OCI-LY7 (cell line): ENCODE measurements around the gene PCLAF. TPM values are rescaled to one million over a fixed set of nuclear protein-coding genes. Genes with fewer than 3 reads are reported as not detected.
"Not testable (repeated sequence)": the region's sequence is repeated elsewhere in the genome, so short reads cannot be mapped to it uniquely, and the experiment has no call there.

Source experiments
- BruUV-seq: library from RNA; stranded (reverse); fragments of 400-500 nt; replicated peaks from 2 replicates; lab custom pipeline; 2021; lab: Mats Ljungman, UMichigan
- CTCF ChIA-PET: fragments of 300-600 bp; sonication (Branson Sonifier 250); formaldehyde crosslinking; loops from one replicate; lab custom pipeline; 2022; ENCODE audit warnings: antibody characterized with exemption; ENCODE audit not compliant: unreplicated experiment; lab: Charles Lee
- POLR2A ChIA-PET: fragments of 300-600 bp; sonication (Branson Sonifier 250); formaldehyde crosslinking; loops from one replicate; lab custom pipeline; 2022; ENCODE audit warnings: antibody characterized with exemption; lab: Charles Lee
- DNase-seq: peaks from one replicate; pipeline ENCODE4 v3.0.0-alpha.2; 2015; ENCODE audit warnings: low spot score
- H2AFZ ChIP-seq: fragments of 200-600 bp; sonication (generic), shearing (Covaris generic); 2 replicates; pipeline ENCODE4 v1.6.1; 2014; ENCODE audit warnings: mild to moderate bottlenecking, antibody characterized with exemption, low read length, moderate library complexity
- H3K27ac ChIP-seq: fragments of 200-600 bp; sonication (generic); 2 replicates; pipeline ENCODE4 v1.5.1; 2014; ENCODE audit warnings: mixed run types, low read depth, mild to moderate bottlenecking, moderate library complexity, low read length, inconsistent platforms; ENCODE audit not compliant: poor library complexity, severe bottlenecking
- H3K36me3 ChIP-seq: fragments of 200-600 bp; sonication (generic); 2 replicates; pipeline ENCODE4 v1.6.1; 2014; ENCODE audit warnings: mild to moderate bottlenecking, antibody characterized with exemption, low read length, moderate library complexity, mixed read lengths; ENCODE audit not compliant: insufficient read depth
- H3K4me1 ChIP-seq: fragments of 200-600 bp; sonication (generic); 2 replicates; pipeline ENCODE4 v1.5.1; 2014; ENCODE audit warnings: mild to moderate bottlenecking, low read length; ENCODE audit not compliant: insufficient read depth, poor library complexity, severe bottlenecking
- H3K4me2 ChIP-seq: fragments of 200-600 bp; sonication (generic); 2 replicates; pipeline ENCODE4 v1.6.1; 2014; ENCODE audit warnings: mild to moderate bottlenecking, low read length
- H3K4me3 ChIP-seq: fragments of 200-600 bp; sonication (generic); 2 replicates; pipeline ENCODE4 v1.5.1; 2014; ENCODE audit warnings: mild to moderate bottlenecking, low read depth, low read length; ENCODE audit not compliant: poor library complexity, severe bottlenecking
- H3K79me2 ChIP-seq: fragments of 200-600 bp; sonication (generic); 2 replicates; pipeline ENCODE4 v1.6.1; 2016; ENCODE audit warnings: low read depth, mild to moderate bottlenecking, low read length, moderate library complexity, mixed read lengths; ENCODE audit not compliant: insufficient read depth
- H3K9me2 ChIP-seq: fragments of 200-600 bp; sonication (generic); 2 replicates; pipeline ENCODE4 v1.6.1; 2016; ENCODE audit warnings: mild to moderate bottlenecking, low read length, mixed read lengths; ENCODE audit not compliant: insufficient read depth
- H3K9me3 ChIP-seq: fragments of 200-600 bp; sonication (generic); 2 replicates; pipeline ENCODE4 v1.6.1; 2014; ENCODE audit warnings: mild to moderate bottlenecking, mixed run types, low read length, mixed read lengths
- H4K20me1 ChIP-seq: fragments of 200-600 bp; sonication (generic); 2 replicates; pipeline ENCODE4 v1.6.1; 2014; ENCODE audit warnings: mild to moderate bottlenecking, antibody characterized with exemption, low read length, moderate library complexity, mixed read lengths; ENCODE audit not compliant: insufficient read depth
- CTCF ChIP-seq: fragments of 200-600 bp; sonication (generic); conservative IDR thresholded peaks from 2 replicates; pipeline ENCODE4 v1.5.1; 2014; ENCODE audit warnings: mild to moderate bottlenecking, antibody characterized with exemption, low read length, moderate library complexity, mixed read lengths
- EZH2phosphoT487 ChIP-seq: fragments of 200-600 bp; sonication (generic); IDR thresholded peaks from 2 replicates; pipeline ENCODE4 v1.6.1; 2018; ENCODE audit warnings: low read depth, borderline replicate concordance, mild to moderate bottlenecking, mixed run types, antibody characterized with exemption, low read length, moderate library complexity, mixed read lengths
- intact Hi-C: fragments of 100-400 bp; cut with micrococcal nuclease; formaldehyde crosslinking; loops from one replicate; pipeline ENCODE4 v1.10.0; 2022; ENCODE audit not compliant: unreplicated experiment
- total RNA-seq, 2 experiments: library from RNA; depleted of rRNA in 1 of 2; stranded (reverse); fragments of >200 nt in 1 of 2; shearing (Covaris generic) in 1 of 2; gene quantifications; 2 replicates each; pipeline ENCODE4 v1.2.3, GENCODE V29; 2014 to 2022

PCLAF gene
- total RNA-seq, 2 experiments from 2014 or later, result 49.3 to 100 TPM

GRCh38 chr15:64351265-64351664, 30.0 kb downstream of the PCLAF start:
- H3K4me3 ChIP-seq, result no peak overlapping the region
- no TSS peak for BruUV-seq
- H3K36me3 ChIP-seq, result peaks cover 5% of the 10 kb centered on the region; the same call in 1 of the 2 replicates
- H4K20me1 ChIP-seq, result peaks cover 2% of the 10 kb centered on the region; the same call in 1 of the 2 replicates
- H3K27ac ChIP-seq, result no peak overlapping the region
- DNase-seq, result no peak
- peaks cover 13% of the 10 kb centered on the region for H3K4me1 ChIP-seq
- intact Hi-C loops, result no loop called here
- H2AFZ ChIP-seq, result no peak overlapping the region
- CTCF ChIA-PET, result no interaction called here
- no peaks in the 10 kb centered on the region for H3K9me2 ChIP-seq
- TF ChIP-seq CTCF, result no peak
- no peak for TF ChIP-seq EZH2phosphoT487
- POLR2A ChIA-PET, result interaction anchor here (0.5 to 1.6 kb wide), 2 partner anchors 13 to 26 kb away, joined by 3 read pairs; no protein-coding TSS in a partner anchor
- no peak overlapping the region for H3K4me2 ChIP-seq
- peaks cover 12% of the 10 kb centered on the region for H3K79me2 ChIP-seq
- no peaks in the 10 kb centered on the region for H3K9me3 ChIP-seq

GRCh38 chr15:64349375-64349774, 31.9 kb downstream of the PCLAF start:
- intact Hi-C loops, result no loop called here
- DNase-seq, result no peak
- no peaks in the 10 kb centered on the region for H3K9me3 ChIP-seq
- no peaks in the 10 kb centered on the region for H3K9me2 ChIP-seq
- H4K20me1 ChIP-seq, result no peaks in the 10 kb centered on the region
- H3K79me2 ChIP-seq, result peaks cover 7% of the 10 kb centered on the region; the same call in 1 of the 2 replicates
- ChIA-PET CTCF (no interaction called here), POLR2A (no interaction called here)
- no peak overlapping the region for H2AFZ ChIP-seq
- H3K4me3 ChIP-seq, result no peak overlapping the region
- TF ChIP-seq CTCF (no peak), EZH2phosphoT487 (no peak)
- no TSS peak for BruUV-seq
- peaks cover 2% of the 10 kb centered on the region for H3K4me1 ChIP-seq
- H3K27ac ChIP-seq, result no peak overlapping the region
- H3K36me3 ChIP-seq, result peaks cover 5% of the 10 kb centered on the region; the same call in 1 of the 2 replicates
- H3K4me2 ChIP-seq, result no peak overlapping the region

GRCh38 chr15:64348455-64348854, 32.8 kb downstream of the PCLAF start:
- peaks cover 5% of the 10 kb centered on the region; the same call in 1 of the 2 replicates for H3K36me3 ChIP-seq
- no TSS peak for BruUV-seq
- H4K20me1 ChIP-seq, result no peaks in the 10 kb centered on the region
- no peak overlapping the region for H3K4me2 ChIP-seq
- 0 out of 2 replicates have a peak, but pooled peaks cover 6% of the 10 kb centered on the region for H3K79me2 ChIP-seq
- DNase-seq, result no peak
- H3K9me2 ChIP-seq, result no peaks in the 10 kb centered on the region
- no peak overlapping the region for H3K27ac ChIP-seq
- TF ChIP-seq EZH2phosphoT487 (no peak), CTCF (no peak)
- H3K4me1 ChIP-seq, result no peaks in the 10 kb centered on the region
- H3K9me3 ChIP-seq, result no peaks in the 10 kb centered on the region
- CTCF ChIA-PET, result no interaction called here
- no peak overlapping the region for H2AFZ ChIP-seq
- no peak overlapping the region for H3K4me3 ChIP-seq
- intact Hi-C loops, result no loop called here
- POLR2A ChIA-PET, result no interaction called here

GRCh38 chr15:64346242-64346641, 35.0 kb downstream of the PCLAF start:
- H3K36me3 ChIP-seq, H3K4me1 ChIP-seq, H3K9me3 ChIP-seq, H2AFZ ChIP-seq, H3K4me2 ChIP-seq, H3K79me2 ChIP-seq, H3K27ac ChIP-seq, BruUV-seq, CTCF ChIA-PET, H3K4me3 ChIP-seq, H3K9me2 ChIP-seq, H4K20me1 ChIP-seq, DNase-seq, intact Hi-C loops: not testable (repeated sequence)
- POLR2A ChIA-PET, result interaction anchor here (0.6 kb wide), 1 partner anchor 44 kb away, joined by 3 read pairs; no protein-coding TSS in a partner anchor
